Chondrocyte (in vitro differentiated cells): Measurements from ENCODE around the gene SMOC2. TPM values are rescaled to one million over a fixed set of nuclear protein-coding genes. Genes with fewer than 3 reads are reported as not detected.

Experiments used
- DNase-seq: peaks from one replicate; pipeline ENCODE4 v3.0.0; 2021; ENCODE audit warnings: mixed read lengths, low spot score
- H3K27ac Mint-ChIP-seq: one replicate; pipeline ENCODE4 v1.8.0; 2021; ENCODE audit warnings: mild to moderate bottlenecking, moderate library complexity, mixed read lengths; ENCODE audit not compliant: unreplicated experiment
- H3K27me3 Mint-ChIP-seq: 2 replicates; pipeline ENCODE4 v1.8.0; 2021; ENCODE audit warnings: low read depth, mixed read lengths
- H3K36me3 Mint-ChIP-seq: 2 replicates; pipeline ENCODE4 v1.8.0; 2021; ENCODE audit warnings: low read depth, mixed read lengths
- H3K4me1 Mint-ChIP-seq: 2 replicates; pipeline ENCODE4 v1.8.0; 2021; ENCODE audit warnings: low read depth, mild to moderate bottlenecking, mixed read lengths
- H3K4me3 Mint-ChIP-seq: one replicate; pipeline ENCODE4 v1.8.0; 2021; ENCODE audit warnings: mild to moderate bottlenecking, moderate library complexity, mixed read lengths; ENCODE audit not compliant: unreplicated experiment
- H3K9me3 Mint-ChIP-seq: 2 replicates; pipeline ENCODE4 v1.8.0; 2021; ENCODE audit warnings: low read depth, mixed read lengths
- CTCF ChIP-seq: fragments of 200-600 bp; sonication (generic); IDR thresholded peaks from 2 replicates; pipeline ENCODE4 v1.5.0; 2021; ENCODE audit warnings: antibody characterized with exemption, mild to moderate bottlenecking, moderate library complexity
- total RNA-seq: library from RNA; stranded (reverse); gene quantifications from 3 replicates; pipeline ENCODE4 v1.2.1, GENCODE V29; 2021

SMOC2 gene
- total RNA-seq, 1 donor from 2014 or later, result 148 TPM

- H3K36me3 Mint-ChIP-seq, result peaks cover 13% of the 10 kb centered on the region
- H3K9me3 Mint-ChIP-seq, result no peaks in the 10 kb centered on the region
- DNase-seq, result no peak
- H3K4me3 Mint-ChIP-seq, result no peak overlapping the region
- peaks cover 36% of the 10 kb centered on the region for H3K27me3 Mint-ChIP-seq
- H3K4me1 Mint-ChIP-seq, result peaks cover 57% of the 10 kb centered on the region
- TF ChIP-seq CTCF, result no peak
- no peak overlapping the region for H3K27ac Mint-ChIP-seq
Measured at GRCh38 chr6:168447282-168447681, 6.3 kb downstream of the SMOC2 start.

DNA sequence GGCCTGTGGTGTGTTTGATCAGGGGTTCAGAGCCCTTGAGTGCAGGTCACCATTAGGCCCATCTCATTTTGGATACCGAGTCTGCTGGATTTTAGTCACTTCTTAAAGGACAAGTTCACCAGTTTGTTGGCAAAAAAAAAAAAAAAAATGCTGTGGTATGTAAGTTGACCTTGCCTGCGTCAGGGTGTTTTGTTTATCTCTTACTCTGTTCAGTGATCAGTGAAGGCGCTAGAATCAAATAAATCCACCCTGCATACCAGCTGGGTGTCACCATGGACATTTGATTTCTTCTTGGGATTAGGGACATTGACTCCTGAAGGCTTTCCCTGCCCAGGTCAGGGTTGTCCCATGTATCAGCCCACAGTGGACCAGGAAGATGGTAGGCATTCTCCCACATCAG lies 6.7 kb downstream of the SMOC2 start:
- TF ChIP-seq CTCF, result no peak
- DNase-seq, result no peak
- Mint-ChIP-seq H3K9me3 (no peaks in the 10 kb centered on the region), H3K27me3 (peaks cover 34% of the 10 kb centered on the region), H3K36me3 (peaks cover 13% of the 10 kb centered on the region), H3K4me3 (no peak overlapping the region), H3K4me1 (peaks cover 57% of the 10 kb centered on the region), H3K27ac (no peak overlapping the region)

DNA sequence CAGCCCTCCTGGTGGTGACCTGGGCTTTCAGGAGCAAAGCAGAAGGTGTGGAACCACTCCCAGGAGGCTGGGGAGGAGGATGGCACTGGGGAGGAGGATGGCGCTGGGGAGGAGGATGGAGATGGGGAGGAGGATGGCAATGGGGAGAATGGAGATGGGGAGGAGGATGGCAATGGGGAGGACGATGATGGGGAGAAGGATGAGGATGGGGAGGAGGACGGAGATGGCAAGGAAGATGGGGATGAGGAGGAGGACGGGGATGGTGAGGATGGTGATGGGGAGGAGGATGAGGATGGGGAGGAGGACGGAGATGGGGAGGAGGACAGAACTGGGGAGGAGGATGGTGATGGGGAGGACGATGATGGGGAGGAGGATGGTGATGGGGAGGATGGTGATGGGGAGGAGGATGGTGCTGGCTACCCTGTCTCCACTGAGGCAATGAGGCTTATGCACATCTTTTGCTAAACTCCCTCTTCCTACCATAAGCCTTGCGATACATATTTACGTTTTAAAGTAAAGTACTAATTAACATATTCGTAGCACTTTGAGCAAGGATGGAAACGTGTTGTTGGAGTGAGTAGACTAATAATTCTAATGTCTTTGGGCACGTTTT lies 7.4 kb downstream of the SMOC2 start:
- DNase-seq, result no peak
- Mint-ChIP-seq H3K4me1 (peaks cover 57% of the 10 kb centered on the region), H3K36me3 (peaks cover 13% of the 10 kb centered on the region), H3K9me3 (no peaks in the 10 kb centered on the region), H3K27ac (no peak overlapping the region), H3K27me3 (peaks cover 31% of the 10 kb centered on the region), H3K4me3 (no peak overlapping the region)
- TF ChIP-seq CTCF, result no peak

DNA sequence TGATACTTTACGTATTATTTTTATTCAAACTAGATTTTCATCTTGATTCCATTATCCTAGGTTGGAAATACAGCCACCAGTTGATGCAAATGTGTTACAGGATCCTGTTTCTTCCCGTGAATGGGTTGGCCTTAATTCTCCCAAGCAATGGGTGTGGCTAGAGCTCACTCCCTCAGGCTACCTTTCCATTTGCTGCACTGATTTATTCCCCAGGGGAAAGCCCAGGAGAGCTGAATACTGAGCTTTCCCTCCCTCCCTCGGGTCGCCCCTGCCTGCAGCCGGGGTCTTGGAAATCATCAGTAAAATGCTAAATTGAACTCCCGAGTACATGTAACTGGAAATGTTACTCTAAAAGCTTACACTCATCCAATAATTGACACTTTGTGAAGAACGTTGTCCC lies 9.9 kb downstream of the SMOC2 start:
- H3K27me3 Mint-ChIP-seq, result peaks cover 25% of the 10 kb centered on the region
- no peak for TF ChIP-seq CTCF
- no peaks in the 10 kb centered on the region for H3K9me3 Mint-ChIP-seq
- H3K4me1 Mint-ChIP-seq, result peaks cover 43% of the 10 kb centered on the region
- no peak overlapping the region for H3K27ac Mint-ChIP-seq
- no peak for DNase-seq
- H3K4me3 Mint-ChIP-seq, result no peak overlapping the region
- peaks cover 14% of the 10 kb centered on the region for H3K36me3 Mint-ChIP-seq

GRCh38 chr6:168451805-168452517 lies 11.0 kb downstream of the SMOC2 start:
- Mint-ChIP-seq H3K36me3 (peaks cover 14% of the 10 kb centered on the region), H3K4me3 (no peak overlapping the region), H3K27ac (no peak overlapping the region), H3K4me1 (peaks cover 39% of the 10 kb centered on the region), H3K27me3 (peaks cover 25% of the 10 kb centered on the region), H3K9me3 (no peaks in the 10 kb centered on the region)
- DNase-seq, result no peak
- peak; percentile 76 for TF ChIP-seq CTCF
